ENCODE measurements around the gene SDK1.
A peak's percentile ranks its signal among the peaks of the same experiment; 100 is the strongest.

SDK1 gene

GRCh38 chr7:3899559-3899991, 598.5 kb downstream of the SDK1 start:
- no peaks in the 10 kb centered on the region for H3K9me3 ChIP-seq (ENCODE audit: severe bottlenecking)
- TF ChIP-seq, protein P1, sequence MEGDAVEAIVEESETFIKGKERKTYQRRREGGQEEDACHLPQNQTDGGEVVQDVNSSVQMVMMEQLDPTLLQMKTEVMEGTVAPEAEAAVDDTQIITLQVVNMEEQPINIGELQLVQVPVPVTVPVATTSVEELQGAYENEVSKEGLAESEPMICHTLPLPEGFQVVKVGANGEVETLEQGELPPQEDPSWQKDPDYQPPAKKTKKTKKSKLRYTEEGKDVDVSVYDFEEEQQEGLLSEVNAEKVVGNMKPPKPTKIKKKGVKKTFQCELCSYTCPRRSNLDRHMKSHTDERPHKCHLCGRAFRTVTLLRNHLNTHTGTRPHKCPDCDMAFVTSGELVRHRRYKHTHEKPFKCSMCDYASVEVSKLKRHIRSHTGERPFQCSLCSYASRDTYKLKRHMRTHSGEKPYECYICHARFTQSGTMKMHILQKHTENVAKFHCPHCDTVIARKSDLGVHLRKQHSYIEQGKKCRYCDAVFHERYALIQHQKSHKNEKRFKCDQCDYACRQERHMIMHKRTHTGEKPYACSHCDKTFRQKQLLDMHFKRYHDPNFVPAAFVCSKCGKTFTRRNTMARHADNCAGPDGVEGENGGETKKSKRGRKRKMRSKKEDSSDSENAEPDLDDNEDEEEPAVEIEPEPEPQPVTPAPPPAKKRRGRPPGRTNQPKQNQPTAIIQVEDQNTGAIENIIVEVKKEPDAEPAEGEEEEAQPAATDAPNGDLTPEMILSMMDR (IDR thresholded peaks at IDR 0.05; ENCODE audit: poor library complexity, severe bottlenecking) = no peak
- H3K27ac ChIP-seq (ENCODE audit: poor library complexity, severe bottlenecking) = no peak overlapping the region
- H3K27me3 ChIP-seq (ENCODE audit: insufficient read depth, poor library complexity, severe bottlenecking) = no peaks in the 10 kb centered on the region
- no peaks in the 10 kb centered on the region for H3K4me1 ChIP-seq (ENCODE audit: insufficient read depth, poor library complexity, severe bottlenecking)
- no peaks in the 10 kb centered on the region for H3K36me3 ChIP-seq (ENCODE audit: low read depth)
- no peak overlapping the region for H3K4me3 ChIP-seq (ENCODE audit: severe bottlenecking)
- ATAC-seq (ENCODE audit: low read depth) (no peak), DNase-seq (ENCODE audit: low spot score) (no peak)

GRCh38 chr7:3908153-3908552, 607.1 kb downstream of the SDK1 start:
- ATAC-seq (ENCODE audit: low read depth) (no peak), DNase-seq (ENCODE audit: low spot score) (no peak)
- Histone ChIP-seq H3K27me3 (ENCODE audit: insufficient read depth, poor library complexity, severe bottlenecking) (no peaks in the 10 kb centered on the region), H3K36me3 (ENCODE audit: low read depth) (no peaks in the 10 kb centered on the region), H3K4me3 (ENCODE audit: severe bottlenecking) (no peak overlapping the region), H3K27ac (ENCODE audit: poor library complexity, severe bottlenecking) (no peak overlapping the region), H3K9me3 (ENCODE audit: severe bottlenecking) (no peaks in the 10 kb centered on the region), H3K4me1 (ENCODE audit: insufficient read depth, poor library complexity, severe bottlenecking) (peaks cover 5% of the 10 kb centered on the region)
- TF ChIP-seq, protein P1 (IDR thresholded peaks at IDR 0.05; ENCODE audit: poor library complexity, severe bottlenecking) = no peak

- H3K4me1 ChIP-seq (ENCODE audit: insufficient read depth, poor library complexity, severe bottlenecking) = peaks cover 5% of the 10 kb centered on the region
- H3K9me3 ChIP-seq (ENCODE audit: severe bottlenecking) = no peaks in the 10 kb centered on the region
- ATAC-seq (ENCODE audit: low read depth) = no peak
- H3K4me3 ChIP-seq (ENCODE audit: severe bottlenecking) = no peak overlapping the region
- TF ChIP-seq, protein P1 (IDR thresholded peaks at IDR 0.05; ENCODE audit: poor library complexity, severe bottlenecking) = no peak
- H3K27ac ChIP-seq (ENCODE audit: poor library complexity, severe bottlenecking) = no peak overlapping the region
- DNase-seq (ENCODE audit: low spot score) = no peak
- H3K27me3 ChIP-seq (ENCODE audit: insufficient read depth, poor library complexity, severe bottlenecking) = no peaks in the 10 kb centered on the region
- no peaks in the 10 kb centered on the region for H3K36me3 ChIP-seq (ENCODE audit: low read depth)
Observed at GRCh38 chr7:3909128-3909527, 608.1 kb downstream of the SDK1 start.

DNA sequence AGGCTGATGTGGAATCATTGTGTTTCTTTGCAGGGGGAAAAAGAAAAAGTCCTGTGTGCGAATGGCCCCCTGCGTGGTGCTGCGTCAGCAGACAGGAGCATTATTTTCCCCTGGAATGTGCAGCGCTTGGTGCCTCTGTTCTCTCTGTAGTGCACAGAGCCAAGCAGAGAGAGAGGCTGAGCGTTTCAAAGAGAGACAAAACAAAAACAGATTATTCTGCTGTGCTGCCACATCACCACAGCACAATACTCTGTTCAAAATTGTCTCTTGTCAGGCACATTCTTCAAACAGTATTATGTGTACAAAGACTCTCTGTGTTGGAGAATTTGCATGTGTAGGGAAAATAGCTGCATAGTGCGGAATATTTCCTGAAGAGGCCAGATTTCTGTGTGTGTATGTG, 609.0 kb downstream of the SDK1 start:
- Histone ChIP-seq H3K4me3 (ENCODE audit: severe bottlenecking) (no peak overlapping the region), H3K27me3 (ENCODE audit: insufficient read depth, poor library complexity, severe bottlenecking) (no peaks in the 10 kb centered on the region), H3K36me3 (ENCODE audit: low read depth) (no peaks in the 10 kb centered on the region), H3K27ac (ENCODE audit: poor library complexity, severe bottlenecking) (no peak overlapping the region), H3K9me3 (ENCODE audit: severe bottlenecking) (no peaks in the 10 kb centered on the region), H3K4me1 (ENCODE audit: insufficient read depth, poor library complexity, severe bottlenecking) (peaks cover 5% of the 10 kb centered on the region)
- ATAC-seq (ENCODE audit: low read depth) = no peak
- DNase-seq (ENCODE audit: low spot score) = no peak
- TF ChIP-seq, protein P1 (IDR thresholded peaks at IDR 0.05; ENCODE audit: poor library complexity, severe bottlenecking) = no peak

- Histone ChIP-seq H3K9me3 (ENCODE audit: severe bottlenecking) (no peaks in the 10 kb centered on the region), H3K4me3 (ENCODE audit: severe bottlenecking) (no peak overlapping the region), H3K27ac (ENCODE audit: poor library complexity, severe bottlenecking) (peak overlapping the region; percentile 38), H3K36me3 (ENCODE audit: low read depth) (no peaks in the 10 kb centered on the region), H3K4me1 (ENCODE audit: insufficient read depth, poor library complexity, severe bottlenecking) (peaks cover 14% of the 10 kb centered on the region), H3K27me3 (ENCODE audit: insufficient read depth, poor library complexity, severe bottlenecking) (no peaks in the 10 kb centered on the region)
- TF ChIP-seq, protein P1 (IDR thresholded peaks at IDR 0.05; ENCODE audit: poor library complexity, severe bottlenecking) = no peak
- ATAC-seq (ENCODE audit: low read depth) (peak; percentile 94), DNase-seq (ENCODE audit: low spot score) (no peak)
Observed at GRCh38 chr7:3911685-3912084, 610.6 kb downstream of the SDK1 start.

Measured in RWPE2 (cell line).